ENCODE results near the gene NFIC. TPM values are rescaled to one million over a fixed set of nuclear protein-coding genes. Genes with fewer than 3 reads are reported as not detected.

NFIC gene
- total and polyA plus RNA-seq, 2 of the 4 experiments (the other 2 are of a cell fraction), result 21.9 to 32.1 TPM

DNA sequence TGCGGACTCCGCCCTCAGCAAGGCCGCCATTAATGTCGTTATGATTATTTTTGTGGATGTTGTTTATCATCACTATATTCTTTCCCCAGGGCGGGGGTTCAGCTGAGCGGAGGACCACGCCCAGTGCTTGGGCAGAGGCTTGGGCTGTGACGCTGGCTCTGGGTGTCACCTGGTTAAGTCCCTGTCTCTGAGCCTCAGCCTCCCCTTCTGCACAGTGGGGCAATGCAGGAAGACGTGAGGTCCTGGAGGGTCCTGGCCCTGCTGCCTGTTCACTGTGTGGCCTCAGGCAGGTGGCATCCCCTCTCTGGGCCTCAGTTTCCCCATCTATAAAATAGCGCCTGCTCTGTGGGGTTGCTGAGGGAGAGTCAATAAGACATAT lies 32.5 kb downstream of the NFIC start:
- no peak overlapping the region for H3K9ac ChIP-seq (ENCODE audit: low read depth, low read length)
- no peak overlapping the region for H2BK5ac ChIP-seq (ENCODE audit: low read depth, low read length, poor library complexity, severe bottlenecking)
- no peak overlapping the region for H2BK15ac ChIP-seq (ENCODE audit: low read depth, low read length)
- no peak overlapping the region for H2AK5ac ChIP-seq (ENCODE audit: low read depth, low read length)
- no peak overlapping the region for H3K4ac ChIP-seq (ENCODE audit: low read depth, low read length)
- H4K20me1 ChIP-seq (ENCODE audit: insufficient read depth, low read length), result peaks cover 72% of the 10 kb centered on the region
- intact Hi-C loops (cut with micrococcal nuclease) (no loop called here), in situ Hi-C loops (cut with MboI; ENCODE audit: low sequenced_read_pairs) (no loop called here), dilution Hi-C loops (cut with HindIII; ENCODE audit: low sequenced_read_pairs, unreplicated experiment) (no loop called here)
- no peak overlapping the region for H3K14ac ChIP-seq (replicated peaks; ENCODE audit: low read depth, low read length)
- ATAC-seq (ENCODE audit: low read depth), result no peak
- H3K36me3 ChIP-seq (ENCODE audit: control insufficient read depth, insufficient read depth, low read length), result peaks cover 24% of the 10 kb centered on the region
- H2BK120ac ChIP-seq (ENCODE audit: low read depth, low read length), result no peak overlapping the region; the same call in 1 of the 2 replicates
- WGBS, 2 experiments (ENCODE audit: extremely low coverage in 2 of 2, insufficient read length in 1 of 2), result no CpG with 5 or more reads among the region's 10 CpGs
- H2AK9ac ChIP-seq (replicated peaks; ENCODE audit: low read depth, low read length, poor library complexity), result peak overlapping the region; percentile 48
- H3K23ac ChIP-seq (ENCODE audit: low read depth, low read length), result no peak overlapping the region
- H2AFZ ChIP-seq (replicated peaks; ENCODE audit: low read length, poor library complexity), result no peak overlapping the region
- no peak for TF ChIP-seq MXI1 (IDR thresholded peaks at IDR 0.05; ENCODE audit: borderline replicate concordance, low read depth, low read length)
- TF ChIP-seq USF2 (IDR thresholded peaks at IDR 0.05; ENCODE audit: low read depth, low read length), result no peak
- TF ChIP-seq POLR2A (IDR thresholded peaks at IDR 0.05; ENCODE audit: low read depth, low read length), result no peak
- no peak for TF ChIP-seq SMC3 (IDR thresholded peaks at IDR 0.05; ENCODE audit: low read depth, low read length)
- TF ChIP-seq NFE2L2 (IDR thresholded peaks at IDR 0.05; ENCODE audit: low read depth, low read length), result no peak
- TF ChIP-seq ELK1 (IDR thresholded peaks at IDR 0.05; ENCODE audit: borderline replicate concordance, low read depth, low read length), result no peak
- no peak for TF ChIP-seq FOS (IDR thresholded peaks at IDR 0.05; ENCODE audit: low read depth, low read length)
- no peak for TF ChIP-seq CEBPB (IDR thresholded peaks at IDR 0.05; ENCODE audit: low read depth, low read length)
- TF ChIP-seq RCOR1 (IDR thresholded peaks at IDR 0.05; ENCODE audit: insufficient replicate concordance, low read length), result no peak
- ChIA-PET CTCF (no interaction called here), POLR2A (ENCODE audit: unreplicated experiment) (no interaction called here)
- H3K4me2 ChIP-seq (ENCODE audit: low read depth, low read length), result no peak overlapping the region
- no peak overlapping the region for H4K8ac ChIP-seq (ENCODE audit: low read depth in 2 of 2, low read length in 2 of 2)
- no peak overlapping the region for H4K5ac ChIP-seq (ENCODE audit: low read depth, low read length)
- peaks cover 22% of the 10 kb centered on the region for H3K4me1 ChIP-seq (ENCODE audit: control insufficient read depth, insufficient read depth, low read length)
- peaks cover 22 to 75% of the 10 kb centered on the region in 2 experiments for H3K79me1 ChIP-seq (ENCODE audit: low read depth in 1 of 2, low read length in 2 of 2)
- no peaks in the 10 kb centered on the region for H3K27me3 ChIP-seq (ENCODE audit: control insufficient read depth, insufficient read depth, low read length)
- H3K18ac ChIP-seq (ENCODE audit: low read depth, low read length), result no peak overlapping the region
- no peak overlapping the region for H3K56ac ChIP-seq (ENCODE audit: extremely low read depth, insufficient read depth, low read length)
- H3K9me3 ChIP-seq (ENCODE audit: control insufficient read depth, insufficient read depth, low read length), result no peaks in the 10 kb centered on the region
- no peak overlapping the region for H3K27ac ChIP-seq (ENCODE audit: insufficient read depth, low read length)
- no peak overlapping the region for H3K4me3 ChIP-seq (ENCODE audit: insufficient read depth, low read depth, low read length)
- no peak overlapping the region for H4K91ac ChIP-seq (ENCODE audit: insufficient read depth, low read depth, low read length)
- H2BK20ac ChIP-seq (ENCODE audit: low read depth, low read length), result no peak overlapping the region
- BruUV-seq (replicated peaks), result no TSS peak
- DNase-seq, result no peak
- H3K9me1 ChIP-seq (ENCODE audit: insufficient read depth, low read length), result peaks cover 12% of the 10 kb centered on the region; the same call in 1 of the 2 replicates
